GM21381 (cell line): ENCODE measurements around the gene L3MBTL4.
"Not testable (repeated sequence)": the region's sequence is repeated elsewhere in the genome, so short reads cannot be mapped to it uniquely, and the experiment has no call there.

Source experiments
- ATAC-seq: cut with Tn5 transposase; IDR thresholded peaks from one replicate; pipeline ENCODE4 v1.9.1; 2021; ENCODE audit warnings: mild to moderate bottlenecking, moderate library complexity; ENCODE audit not compliant: unreplicated experiment

The L3MBTL4 gene

GRCh38 chr18:6120820-6121279, 293.9 kb downstream of the L3MBTL4 start:
- no peak for ATAC-seq

- ATAC-seq, result no peak
Observed at GRCh38 chr18:6119761-6120160, 294.9 kb downstream of the L3MBTL4 start.

GRCh38 chr18:6118080-6118479, 296.6 kb downstream of the L3MBTL4 start:
- ATAC-seq, result no peak

- no peak for ATAC-seq
Observed at GRCh38 chr18:6115710-6116109, 299.0 kb downstream of the L3MBTL4 start.

- ATAC-seq, result no peak
Observed at GRCh38 chr18:6113650-6114049, 301.1 kb downstream of the L3MBTL4 start.

- no peak for ATAC-seq
Observed at GRCh38 chr18:6111726-6112125, 303.0 kb downstream of the L3MBTL4 start.

GRCh38 chr18:6109743-6110142, 305.0 kb downstream of the L3MBTL4 start:
- ATAC-seq, result no peak

- ATAC-seq, result no peak
Observed at GRCh38 chr18:6107794-6108193, 306.9 kb downstream of the L3MBTL4 start.

- no peak for ATAC-seq
Observed at GRCh38 chr18:6106091-6106685, 308.5 kb downstream of the L3MBTL4 start.

GRCh38 chr18:6103741-6104140, 311.0 kb downstream of the L3MBTL4 start:
- no peak for ATAC-seq

- ATAC-seq, result no peak
Observed at GRCh38 chr18:6096730-6097129, 318.0 kb downstream of the L3MBTL4 start.

GRCh38 chr18:6088432-6088831, 326.3 kb downstream of the L3MBTL4 start:
- no peak for ATAC-seq

- no peak for ATAC-seq
Observed at GRCh38 chr18:6086731-6087130, 328.0 kb downstream of the L3MBTL4 start.

GRCh38 chr18:6079406-6079805, 335.3 kb downstream of the L3MBTL4 start:
- no peak for ATAC-seq

- ATAC-seq, result no peak
Observed at GRCh38 chr18:6078877-6079276, 335.8 kb downstream of the L3MBTL4 start.

- ATAC-seq, result not testable (repeated sequence)
Observed at GRCh38 chr18:6072423-6072822, 342.3 kb downstream of the L3MBTL4 start.

- ATAC-seq, result no peak
Observed at GRCh38 chr18:6069539-6069938, 345.2 kb downstream of the L3MBTL4 start.

GRCh38 chr18:6069103-6069502, 345.6 kb downstream of the L3MBTL4 start:
- ATAC-seq, result no peak

- ATAC-seq, result no peak
Observed at GRCh38 chr18:6060149-6060548, 354.6 kb downstream of the L3MBTL4 start.

- no peak for ATAC-seq
Observed at GRCh38 chr18:6059551-6059950, 355.2 kb downstream of the L3MBTL4 start.

- no peak for ATAC-seq
Observed at GRCh38 chr18:6058941-6059340, 355.8 kb downstream of the L3MBTL4 start.

GRCh38 chr18:6057604-6058003, 357.1 kb downstream of the L3MBTL4 start:
- no peak for ATAC-seq
